Hematopoietic multipotent progenitor cell treated with erythropoietin and hydrocortisone succinate and interleukin-3 and kit ligand, for 6 days (in vitro differentiated cells): Measurements from ENCODE around the gene DCDC2.
"Not testable (repeated sequence)": the region's sequence is repeated elsewhere in the genome, so short reads cannot be mapped to it uniquely, and the experiment has no call there.

Experiments used
- DNase-seq: peaks from one replicate; pipeline ENCODE4 v3.0.0-alpha.2; 2015

The DCDC2 gene

GRCh38 chr6:24357336-24358218 is at the start of gene DCDC2:
DCDC2 (minus strand) TSS chr6:24358059; CDS start chr6:24357750, 309 bp downstream.
- peak; percentile 35 for DNase-seq

DNA sequence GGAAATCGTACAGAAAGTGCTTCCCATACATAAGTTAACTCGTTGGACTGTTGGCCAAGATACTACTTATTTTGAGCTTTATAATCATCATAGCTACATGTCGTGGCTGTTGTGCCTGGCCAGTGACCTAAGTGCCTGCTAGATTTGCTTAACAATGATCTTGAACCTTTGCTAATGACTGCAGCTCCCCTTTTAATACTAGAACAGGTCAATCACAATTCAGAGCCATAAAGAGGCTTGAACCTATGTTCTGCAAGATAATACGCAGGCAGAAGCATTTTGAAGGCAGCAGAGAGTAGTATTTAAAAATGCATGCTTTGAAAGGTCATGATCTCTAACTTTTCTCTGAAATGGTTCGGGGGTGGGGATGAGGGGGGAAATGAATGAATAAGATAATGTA is 47.4 kb upstream of the DCDC2 start:
- no peak for DNase-seq

GRCh38 chr6:24403501-24403824 is 45.6 kb upstream of the DCDC2 start:
- DNase-seq: no peak

GRCh38 chr6:24402697-24403500 is 45.0 kb upstream of the DCDC2 start, which contains the start of gene MRS2:
MRS2 (plus strand) TSS chr6:24402936; CDS start chr6:24403047, 111 bp downstream.
- peak; percentile 84 for DNase-seq

DNA sequence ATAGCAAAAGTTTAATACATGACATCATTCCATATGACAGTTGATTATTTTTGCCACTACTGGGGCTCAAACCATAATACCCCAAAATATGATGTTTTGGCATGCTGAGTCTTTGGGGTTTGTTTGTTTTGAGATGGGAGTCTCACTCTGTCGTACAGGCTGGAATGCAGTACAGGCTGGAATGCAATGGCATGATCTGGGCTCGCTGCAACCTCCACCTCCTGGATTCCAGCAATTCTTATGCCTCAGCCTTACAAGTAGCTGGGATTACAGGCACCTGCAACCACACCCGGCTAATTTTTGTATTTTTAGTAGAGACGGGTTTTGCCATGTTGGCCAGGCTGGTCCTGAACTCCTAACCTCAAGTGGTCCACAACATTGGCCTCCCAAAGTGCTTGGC is 43.6 kb upstream of the DCDC2 start:
- no peak for DNase-seq

DNA sequence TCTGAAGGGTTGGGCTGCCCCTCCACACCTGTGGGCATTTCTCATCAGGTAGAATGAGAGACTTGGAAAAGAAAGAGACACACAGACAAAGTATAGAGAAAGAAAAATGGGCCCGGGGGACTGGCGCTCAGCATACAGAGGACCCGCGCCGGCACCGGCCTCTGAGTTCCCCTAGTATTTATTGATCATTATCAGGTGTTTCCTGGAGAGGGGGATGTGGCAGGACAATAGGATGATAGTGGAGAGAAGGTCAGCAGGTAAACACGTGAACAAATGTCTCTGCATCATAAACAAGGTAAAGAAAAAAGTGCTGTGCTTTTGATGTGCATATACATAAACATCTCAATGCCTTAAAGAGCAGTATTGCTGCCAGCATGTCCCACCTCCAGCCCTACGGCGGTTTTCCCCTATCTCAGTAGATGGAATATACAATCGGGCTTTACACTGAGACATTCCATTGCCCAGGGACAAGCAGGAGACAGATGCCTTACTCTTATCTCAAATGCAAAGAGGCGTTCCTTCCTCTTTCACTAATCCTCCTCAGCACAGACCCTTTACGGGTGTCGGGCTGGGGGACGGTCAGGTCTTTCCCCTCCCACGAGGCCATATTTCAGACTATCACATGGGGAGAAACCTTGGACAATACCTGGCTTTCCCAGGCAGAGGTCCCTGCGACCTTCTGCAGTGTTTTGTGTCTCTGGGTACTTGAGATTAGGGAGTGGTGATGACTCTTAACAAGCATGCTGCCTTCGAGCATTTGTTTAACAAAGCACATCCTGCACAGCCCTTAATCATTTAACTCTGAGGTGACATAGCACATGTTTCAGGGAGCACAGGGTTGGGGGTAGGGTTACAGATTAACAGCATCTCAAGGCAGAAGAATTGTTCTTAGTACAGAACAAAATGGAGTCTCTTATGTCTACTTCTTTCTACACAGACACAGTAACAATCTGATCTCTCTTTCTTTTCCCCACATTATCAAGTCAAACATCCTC is 42.5 kb upstream of the DCDC2 start:
- DNase-seq: peak; percentile 36

DNA sequence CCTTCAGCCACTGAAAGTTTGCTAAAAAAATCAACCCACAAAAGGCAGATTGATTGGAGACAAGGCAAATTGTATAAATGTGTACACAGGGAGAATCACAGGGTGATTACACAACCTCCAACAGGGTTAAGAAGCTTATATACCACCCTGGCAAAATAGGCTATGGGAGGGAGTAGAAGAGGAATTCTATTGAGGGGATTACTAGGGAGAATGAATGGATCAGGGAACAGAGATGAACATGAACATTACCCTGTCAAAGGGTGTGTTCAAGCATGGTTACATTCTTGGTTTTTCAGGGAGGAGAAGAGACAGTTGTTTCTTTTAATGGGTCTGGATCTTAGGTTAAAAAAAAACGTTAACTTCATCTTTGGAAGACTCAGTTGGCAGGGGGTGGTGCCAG is 39.8 kb upstream of the DCDC2 start:
- no peak for DNase-seq

DNA sequence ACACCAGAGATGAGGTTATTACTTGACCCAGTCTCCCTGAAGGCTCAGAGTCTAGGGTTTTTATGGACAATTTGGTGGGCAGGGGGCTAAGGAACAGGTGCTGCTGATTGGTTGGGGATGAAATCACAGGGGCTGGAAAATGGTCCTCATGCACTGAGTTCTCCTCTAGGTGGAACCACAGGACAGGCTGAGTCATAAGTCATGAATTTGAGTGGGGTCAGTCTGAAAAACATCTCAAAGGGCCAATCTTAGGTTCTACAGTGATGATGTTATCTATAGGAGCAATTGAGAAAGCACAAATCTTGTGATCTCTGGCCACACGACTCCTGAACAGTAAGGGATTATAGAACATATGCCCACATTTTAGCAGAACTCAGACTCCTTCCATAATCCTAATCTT is 39.0 kb upstream of the DCDC2 start:
- no peak for DNase-seq

GRCh38 chr6:24394780-24395437 is 37.0 kb upstream of the DCDC2 start:
- peak; percentile 42 for DNase-seq

DNA sequence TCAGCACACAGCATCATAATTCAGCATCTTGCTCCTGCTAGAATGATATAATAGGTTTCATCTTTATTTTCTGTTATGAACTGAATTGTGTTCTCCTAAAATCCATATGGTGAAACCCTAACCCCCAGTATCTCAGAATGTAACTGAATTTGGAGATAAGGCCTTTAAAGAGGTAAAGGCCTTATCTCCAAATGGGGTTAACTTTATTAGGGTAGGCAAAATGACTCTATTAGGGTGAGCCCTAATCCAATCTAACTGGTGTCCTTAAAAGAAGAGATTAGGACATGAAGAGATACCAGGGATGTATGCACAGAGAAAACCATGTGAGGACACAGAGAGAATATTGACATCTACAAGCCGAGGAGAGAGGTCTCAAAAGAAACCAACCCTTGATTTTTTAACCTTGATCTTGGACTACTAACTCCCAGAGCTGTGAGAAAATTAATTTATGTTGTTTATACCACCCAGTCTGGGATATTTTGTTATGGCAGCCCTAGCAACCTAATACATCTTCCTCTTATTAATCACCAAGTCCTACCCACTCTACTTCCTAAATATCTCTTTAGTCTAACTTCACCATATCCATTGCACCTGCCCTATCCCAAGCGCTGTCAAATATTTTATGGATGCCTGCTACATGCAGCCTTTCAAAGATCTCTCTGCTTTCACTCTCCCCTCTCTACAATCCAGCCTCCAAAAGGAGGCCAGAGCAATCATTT is 36.4 kb upstream of the DCDC2 start:
- no peak for DNase-seq

DNA sequence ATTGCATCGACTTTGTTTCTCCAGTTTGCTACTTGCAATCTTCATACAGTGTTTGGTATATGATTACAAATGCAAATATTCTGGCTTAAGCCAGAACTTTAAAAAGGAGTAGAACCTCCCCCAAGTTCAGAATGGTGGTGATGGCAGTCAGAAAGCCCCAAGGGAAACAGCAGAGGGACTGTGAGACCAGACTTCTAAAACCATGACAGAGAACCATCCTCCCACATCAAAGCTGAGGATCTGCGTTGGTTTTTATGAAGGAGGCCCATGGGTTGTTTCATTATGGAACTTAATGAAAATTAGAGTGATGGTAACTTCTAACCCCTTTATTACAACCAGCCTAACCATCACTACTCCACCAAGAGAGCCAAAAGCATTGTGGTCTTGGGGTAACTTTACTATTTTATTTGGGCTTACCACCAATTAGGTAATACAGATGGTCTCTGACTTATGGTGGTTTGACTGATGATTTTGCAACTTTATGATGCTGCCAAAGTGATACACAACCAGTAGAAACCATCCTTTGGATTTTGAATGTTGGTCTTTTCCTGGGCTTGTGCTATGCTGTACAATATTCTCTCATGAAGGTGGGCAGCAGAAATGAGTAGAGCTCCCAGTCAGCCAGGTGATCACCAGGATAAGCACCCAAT is 34.0 kb upstream of the DCDC2 start:
- DNase-seq: peak; percentile 22

GRCh38 chr6:24391208-24391607 is 33.3 kb upstream of the DCDC2 start:
- no peak for DNase-seq

DNA sequence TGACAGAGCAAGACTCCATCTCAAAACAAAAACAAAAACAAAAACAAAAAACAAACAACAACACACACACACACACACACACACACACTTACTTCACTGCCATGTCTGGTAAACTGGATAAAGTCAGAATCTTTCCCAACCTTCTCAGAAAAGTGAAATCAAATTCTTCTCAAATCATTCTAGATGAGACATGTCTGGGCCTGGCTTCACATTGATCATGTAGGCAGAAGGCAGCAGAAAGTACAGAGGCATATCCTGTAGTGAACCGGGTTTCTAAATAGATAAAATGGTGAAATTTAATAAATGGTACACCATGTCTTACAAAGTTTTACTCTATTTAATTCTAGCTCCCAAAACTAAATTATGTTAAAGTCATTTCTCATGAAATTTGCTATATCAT is 30.0 kb upstream of the DCDC2 start:
- DNase-seq: no peak

DNA sequence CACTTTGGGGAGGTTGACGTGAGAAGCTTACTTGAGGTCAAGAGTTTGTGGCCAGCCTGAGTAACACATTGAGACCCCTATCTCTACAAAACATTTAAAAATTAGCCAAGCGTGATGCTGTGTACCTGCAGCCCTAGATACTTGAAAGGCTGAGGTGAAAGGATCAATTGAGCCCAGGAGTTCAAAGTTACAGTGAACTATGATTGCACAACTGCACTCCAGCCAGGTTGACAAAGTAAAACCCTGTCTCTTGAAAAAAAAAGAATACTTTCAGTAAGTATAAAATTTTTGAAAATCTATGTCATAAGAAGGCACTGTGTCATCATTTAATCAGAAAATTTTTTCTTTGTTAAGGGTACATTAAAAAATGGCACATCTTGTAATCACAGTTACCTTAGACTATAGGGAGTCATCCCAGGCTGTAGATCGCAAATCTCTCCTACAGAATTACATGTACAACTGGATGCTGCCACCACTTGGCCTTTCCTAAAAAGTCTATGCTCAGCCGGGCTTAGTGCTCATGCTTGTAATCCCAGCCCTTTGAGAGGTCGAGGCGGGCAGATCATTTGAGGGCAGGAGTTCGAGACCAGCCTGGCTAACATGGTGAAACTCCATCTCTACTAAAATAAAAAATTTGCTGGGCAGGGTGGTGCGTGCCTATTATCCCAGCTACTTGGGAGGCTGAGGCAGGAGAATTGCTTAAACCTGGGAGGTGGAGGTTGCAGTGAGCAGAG is 27.8 kb upstream of the DCDC2 start:
- DNase-seq: no peak

DNA sequence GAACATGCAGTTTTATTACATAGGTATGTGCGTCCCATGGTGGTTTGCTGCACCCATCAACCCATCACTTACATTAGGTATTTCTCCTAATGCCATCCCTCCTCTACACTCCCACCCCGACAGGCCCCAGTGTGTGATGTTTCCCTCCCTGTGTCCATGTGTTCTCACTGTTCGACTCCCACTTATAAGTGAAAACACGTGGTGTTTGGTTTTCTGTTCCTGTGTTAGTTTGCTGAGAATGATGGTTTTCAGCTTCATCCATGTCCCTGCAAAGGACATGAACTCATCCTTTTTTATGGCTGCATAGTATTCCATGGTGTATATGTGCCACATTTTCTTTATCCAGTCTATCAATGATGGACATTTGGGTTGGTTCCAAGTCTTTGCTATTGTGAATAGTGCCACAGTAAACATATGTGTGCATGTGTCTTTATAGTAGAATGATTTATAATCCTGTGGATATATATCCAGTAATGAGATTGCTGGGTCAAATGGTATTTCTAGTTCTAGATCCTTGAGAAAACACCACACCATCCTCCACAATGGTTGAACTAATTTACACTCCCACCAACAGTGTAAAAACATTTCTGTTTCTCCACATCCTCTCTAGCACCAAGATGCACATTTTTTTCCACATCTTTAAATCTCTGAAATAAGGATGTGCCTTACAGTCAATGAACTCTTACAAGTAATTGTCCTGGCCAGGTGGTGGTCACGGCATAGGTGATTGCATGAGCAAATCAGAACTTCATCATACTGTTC is 26.7 kb upstream of the DCDC2 start:
- DNase-seq: not testable (repeated sequence)

- not testable (repeated sequence) for DNase-seq
These were observed 25.1 kb upstream of the DCDC2 start for GRCh38 chr6:24382891-24383494.

DNA sequence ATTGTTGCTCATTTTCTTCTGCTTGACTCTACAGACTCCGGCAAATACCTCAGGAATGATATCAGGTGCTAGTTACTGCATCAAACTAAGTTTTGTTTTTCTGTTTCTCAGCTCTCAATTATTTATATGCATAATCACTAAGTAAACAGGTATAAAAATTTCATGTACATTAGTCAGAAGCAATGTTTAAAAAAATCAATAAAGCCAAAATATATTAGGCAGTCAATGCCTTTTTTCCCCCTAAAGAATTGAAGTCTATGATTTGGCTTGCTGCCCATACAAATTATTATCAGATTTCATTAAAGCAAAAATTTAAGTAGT is 24.3 kb upstream of the DCDC2 start:
- no peak for DNase-seq

- no peak for DNase-seq
These were observed 23.8 kb upstream of the DCDC2 start for GRCh38 chr6:24381476-24382219.
